ENCODE results near the gene EXOC2. TPM values are rescaled to one million over a fixed set of nuclear protein-coding genes. Genes with fewer than 3 reads are reported as not detected.
"Not testable (repeated sequence)": the region's sequence is repeated elsewhere in the genome, so short reads cannot be mapped to it uniquely, and the experiment has no call there.

The EXOC2 gene
- total RNA-seq, 1 donor from 2014 or later, result 29.8 TPM

DNA sequence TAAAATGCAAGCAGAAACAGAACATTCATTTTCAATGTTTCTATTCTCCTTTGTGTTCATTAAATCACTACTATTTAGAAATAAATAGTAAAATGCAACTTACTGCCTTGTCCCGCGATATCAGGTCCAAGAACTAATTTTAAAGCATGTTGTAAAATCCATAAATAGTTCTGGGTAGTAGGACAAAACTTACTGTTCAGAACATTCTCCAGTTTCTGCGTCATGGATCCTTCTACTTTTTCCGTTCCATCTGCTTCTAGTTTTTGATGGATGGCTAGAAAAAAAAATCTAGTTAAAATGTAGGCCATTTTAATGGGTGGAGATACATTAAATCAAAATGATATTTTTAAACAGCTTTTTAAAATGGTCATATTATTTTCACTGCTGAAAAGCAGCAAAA lies 83.0 kb downstream of the EXOC2 start:
- CTCF ChIA-PET, result no interaction called here
- H3K4me3 Mint-ChIP-seq, result no peak overlapping the region
- no peak overlapping the region for H3K27ac Mint-ChIP-seq
- H3K27me3 Mint-ChIP-seq, result no peaks in the 10 kb centered on the region
- POLR2A ChIA-PET, result no interaction called here
- no peak for DNase-seq
- H3K9me3 Mint-ChIP-seq, result peaks cover 3% of the 10 kb centered on the region
- ATAC-seq (ENCODE audit: low read depth), result no peak
- intact Hi-C loops (cut with micrococcal nuclease), result no loop called here
- peaks cover 66% of the 10 kb centered on the region for H3K36me3 Mint-ChIP-seq (ENCODE audit: low read depth)
- H3K4me1 Mint-ChIP-seq, result peaks cover 15% of the 10 kb centered on the region
- TF ChIP-seq CTCF (IDR thresholded peaks at IDR 0.05), result no peak

GRCh38 chr6:606829-607379 lies 86.0 kb downstream of the EXOC2 start:
- no peak for TF ChIP-seq CTCF (IDR thresholded peaks at IDR 0.05)
- H3K4me1 Mint-ChIP-seq, result peaks cover 18% of the 10 kb centered on the region
- H3K27me3 Mint-ChIP-seq, result no peaks in the 10 kb centered on the region
- H3K9me3 Mint-ChIP-seq, result peaks cover 3% of the 10 kb centered on the region
- H3K27ac Mint-ChIP-seq, result no peak overlapping the region
- DNase-seq (no peak), ATAC-seq (ENCODE audit: low read depth) (no peak)
- intact Hi-C loops (cut with micrococcal nuclease), result no loop called here
- peaks cover 66% of the 10 kb centered on the region for H3K36me3 Mint-ChIP-seq (ENCODE audit: low read depth)
- ChIA-PET CTCF (no interaction called here), POLR2A (no interaction called here)
- H3K4me3 Mint-ChIP-seq, result no peak overlapping the region

DNA sequence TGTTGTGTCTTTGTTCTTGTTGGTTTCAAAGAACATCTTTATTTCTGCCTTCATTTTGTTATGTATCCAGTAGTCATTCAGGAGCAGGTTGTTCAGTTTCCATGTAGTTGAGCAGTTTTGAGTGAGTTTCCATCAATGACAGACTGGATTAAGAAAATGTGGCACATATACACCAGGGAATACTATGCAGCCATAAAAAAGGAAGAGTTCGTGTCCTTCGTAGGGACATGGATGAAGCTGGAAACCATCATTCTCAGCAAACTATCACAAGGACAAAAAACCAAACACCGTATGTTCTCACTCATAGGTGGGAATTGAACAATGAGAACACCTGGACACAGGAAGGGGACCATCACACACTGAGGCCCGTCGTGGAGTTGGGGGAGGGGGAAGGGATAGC lies 87.0 kb downstream of the EXOC2 start:
- H3K27ac Mint-ChIP-seq; DNase-seq; H3K9me3 Mint-ChIP-seq; H3K4me3 Mint-ChIP-seq; POLR2A ChIA-PET; CTCF ChIA-PET; H3K4me1 Mint-ChIP-seq; H3K27me3 Mint-ChIP-seq; intact Hi-C loops (cut with micrococcal nuclease); ATAC-seq (ENCODE audit: low read depth): not testable (repeated sequence)
- H3K36me3 Mint-ChIP-seq (ENCODE audit: low read depth), result peaks cover 62% of the 10 kb centered on the region

GRCh38 chr6:604579-604978 lies 88.4 kb downstream of the EXOC2 start:
- Mint-ChIP-seq H3K4me3 (no peak overlapping the region), H3K9me3 (peaks cover 3% of the 10 kb centered on the region), H3K27me3 (no peaks in the 10 kb centered on the region), H3K36me3 (ENCODE audit: low read depth) (peaks cover 55% of the 10 kb centered on the region), H3K4me1 (peaks cover 6% of the 10 kb centered on the region), H3K27ac (no peak overlapping the region)
- ATAC-seq (ENCODE audit: low read depth) (peak; percentile 54), DNase-seq (no peak)
- POLR2A ChIA-PET, result no interaction called here
- TF ChIP-seq CTCF (IDR thresholded peaks at IDR 0.05), result no peak
- CTCF ChIA-PET, result interaction anchor here (1.2 kb wide), 1 partner anchor 11 kb away, joined by 5 read pairs; no protein-coding TSS in a partner anchor
- intact Hi-C loops (cut with micrococcal nuclease), result no loop called here

- H3K9me3 Mint-ChIP-seq, result peaks cover 3% of the 10 kb centered on the region
- TF ChIP-seq CTCF (IDR thresholded peaks at IDR 0.05), result no peak
- DNase-seq, result no peak
- no peak for ATAC-seq (ENCODE audit: low read depth)
- intact Hi-C loops (cut with micrococcal nuclease), result no loop called here
- peaks cover 6% of the 10 kb centered on the region for H3K4me1 Mint-ChIP-seq
- CTCF ChIA-PET, result interaction anchor here (1.2 kb wide), 1 partner anchor 10 kb away, joined by 5 read pairs; no protein-coding TSS in a partner anchor
- H3K36me3 Mint-ChIP-seq (ENCODE audit: low read depth), result peaks cover 54% of the 10 kb centered on the region
- no peaks in the 10 kb centered on the region for H3K27me3 Mint-ChIP-seq
- no peak overlapping the region for H3K4me3 Mint-ChIP-seq
- POLR2A ChIA-PET, result no interaction called here
- H3K27ac Mint-ChIP-seq, result no peak overlapping the region
Measured at GRCh38 chr6:603265-603664, 89.7 kb downstream of the EXOC2 start.
